ENCODE results near the gene C9orf50. TPM values are rescaled to one million over a fixed set of nuclear protein-coding genes. Genes with fewer than 3 reads are reported as not detected.

C9orf50 gene
- total and polyA plus RNA-seq, 2 donors (not counting 3 experiments of a cell fraction or from before 2014, with no cell fraction given), result not detected

- H4K20me1 ChIP-seq (replicated peaks; ENCODE audit: control insufficient read depth, extremely low read depth, insufficient read depth, low read length), result no peaks in the 10 kb centered on the region
- H2AFZ ChIP-seq (ENCODE audit: low read depth, low read length), result no peak overlapping the region
- dilution Hi-C loops (cut with MboI; ENCODE audit: extremely low pct_ligation_motif_present, low sequenced_read_pairs) (no loop called here), intact Hi-C loops (cut with micrococcal nuclease) (loop anchor here (5.0 to 10.0 kb wide), 2 partner anchors 291 to 609 kb away; no protein-coding TSS in a partner anchor)
- DNase-seq (ENCODE audit: low read depth, low spot score) (no peak), FAIRE-seq (no peak)
- H3K4me2 ChIP-seq (ENCODE audit: insufficient read depth, low read length), result no peak overlapping the region
- ChIA-PET CTCF (interaction anchor here (1.2 to 6.9 kb wide), 7 partner anchors 11 to 483 kb away, joined by 3 to 89 read pairs (median 8); partner anchors contain the start of gene NTMT1), POLR2A (no interaction called here)
- no peaks in the 10 kb centered on the region for H3K9me1 ChIP-seq (replicated peaks; ENCODE audit: control insufficient read depth, extremely low read depth, insufficient read depth, low read length)
- no peaks in the 10 kb centered on the region for H3K9me3 ChIP-seq (replicated peaks; ENCODE audit: control insufficient read depth, insufficient read depth, low read length)
- H3K27me3 ChIP-seq (ENCODE audit: control insufficient read depth in 2 of 2, insufficient read depth in 2 of 2, low read length in 2 of 2), result peaks cover 0 to 5% of the 10 kb centered on the region in 2 experiments
- TF ChIP-seq POLR2A (IDR thresholded peaks at IDR 0.05; ENCODE audit: low read depth, low read length) (no peak), FOS (IDR thresholded peaks at IDR 0.05; ENCODE audit: borderline replicate concordance, insufficient read depth, low read length) (no peak), GATA2 (IDR thresholded peaks at IDR 0.05; ENCODE audit: insufficient read depth, insufficient read length, low read depth, low read length) (no peak), MAX (IDR thresholded peaks at IDR 0.05; ENCODE audit: insufficient read depth, insufficient read length) (no peak), POLR2AphosphoS5 (IDR thresholded peaks at IDR 0.05; ENCODE audit: insufficient read depth, low read depth, low read length) (no peak), EZH2 (IDR thresholded peaks at IDR 0.05; ENCODE audit: borderline replicate concordance, low read depth, low read length, severe bottlenecking) (no peak), JUN (IDR thresholded peaks at IDR 0.05; ENCODE audit: borderline replicate concordance, insufficient read depth, insufficient read length, low read depth) (no peak), CTCF (IDR thresholded peaks at IDR 0.05; ENCODE audit: extremely low read depth in 1 of 2, insufficient read depth in 1 of 2, low read depth in 1 of 2, low read length in 2 of 2) (no peak), MYC (IDR thresholded peaks at IDR 0.05; ENCODE audit: low read depth, low read length) (no peak)
- H3K9ac ChIP-seq (replicated peaks; ENCODE audit: extremely low read depth, insufficient read depth, low read length), result no peak overlapping the region
- no peaks in the 10 kb centered on the region for H3K36me3 ChIP-seq (ENCODE audit: control insufficient read depth in 2 of 2, extremely low read depth in 1 of 2, insufficient read depth in 2 of 2, low read length in 2 of 2)
- peaks cover 8% of the 10 kb centered on the region for H3K4me1 ChIP-seq (ENCODE audit: control insufficient read depth, extremely low read depth, insufficient read depth, low read length)
- BruUV-seq (replicated peaks), result no TSS peak
- no peaks in the 10 kb centered on the region for H3K79me2 ChIP-seq (ENCODE audit: control insufficient read depth, insufficient read depth, low read length)
- H3K4me3 ChIP-seq (replicated peaks in 1 of 3; ENCODE audit: insufficient read depth in 1 of 3, low read depth in 1 of 3, low read length in 3 of 3), result no peak overlapping the region
- no peak overlapping the region for H3K27ac ChIP-seq (ENCODE audit: insufficient read depth, low read depth, low read length)
Observed at GRCh38 chr9:129613520-129614175, 7.3 kb downstream of the C9orf50 start.
